Stomach (tissue), 4 donors: ENCODE measurements around the gene SCTR.

ENCODE experiments used
- CTCF ChIP-seq, 7 experiments: fragments of 450-650 bp in 4 of 7; fragments of 200-600 bp in 3 of 7; sonication (generic) in 3 of 7; IDR thresholded peaks; one replicate each; pipeline ENCODE4 v1.5.1; 2016 to 2019; ENCODE audit warnings: antibody characterized with exemption in 7 of 7, control low read depth in 2 of 7, mild to moderate bottlenecking in 1 of 7
- EP300 ChIP-seq: sonication (generic); formaldehyde crosslinking; IDR thresholded peaks from one replicate; pipeline ENCODE4 v1.6.1; 2017; ENCODE audit warnings: antibody characterized with exemption
- POLR2A ChIP-seq, 4 donors: fragments of 450-650 bp; IDR thresholded peaks; one replicate each; pipeline ENCODE4 v1.6.1; 2016; ENCODE audit warnings: antibody characterized with exemption in 4 of 4, control low read depth in 2 of 4, mild to moderate bottlenecking in 1 of 4, moderate library complexity in 1 of 4
- POLR2AphosphoS5 ChIP-seq, 3 donors: sonication (generic); formaldehyde crosslinking; IDR thresholded peaks; one replicate each; pipeline ENCODE4 v1.6.1; 2016; ENCODE audit warnings: antibody characterized with exemption in 3 of 3

GRCh38 chr2:119516121-119516520 is 8.2 kb downstream of the SCTR start:
- no peak for TF ChIP-seq EP300
- no peak for TF ChIP-seq CTCF (IDR thresholded peaks at IDR 0.05)
- TF ChIP-seq POLR2A (IDR thresholded peaks at IDR 0.05), result no peak
- no peak for TF ChIP-seq POLR2AphosphoS5 (IDR thresholded peaks at IDR 0.05)
